KMS-11 (cell line): ENCODE measurements around the gene PRPSAP1.

Experiments used
- H2AFZ ChIP-seq: fragments of 200-600 bp; sonication (generic); 2 replicates; pipeline ENCODE4 v1.6.1; 2016; ENCODE audit warnings: antibody characterized with exemption, mixed run types, low read depth
- H3K27ac ChIP-seq: fragments of 200-600 bp; sonication (generic); 2 replicates; pipeline ENCODE4 v1.6.1; 2016; ENCODE audit warnings: mild to moderate bottlenecking, mixed run types
- H3K27me3 ChIP-seq: fragments of 200-600 bp; sonication (generic); 2 replicates; pipeline ENCODE4 v1.6.1; 2017; ENCODE audit warnings: mild to moderate bottlenecking, low read depth, mixed run types, moderate library complexity; ENCODE audit not compliant: insufficient read depth
- H3K36me3 ChIP-seq: fragments of 200-600 bp; sonication (generic); 2 replicates; pipeline ENCODE4 v1.6.1; 2017; ENCODE audit warnings: mild to moderate bottlenecking, mixed run types; ENCODE audit not compliant: insufficient read depth
- H3K4me1 ChIP-seq: fragments of 200-600 bp; sonication (generic); 2 replicates; pipeline ENCODE4 v1.6.1; 2016; ENCODE audit warnings: mild to moderate bottlenecking, low read depth, mixed run types; ENCODE audit not compliant: poor library complexity, severe bottlenecking
- H3K4me2 ChIP-seq: fragments of 200-600 bp; sonication (generic); 2 replicates; pipeline ENCODE4 v1.7.0; 2016; ENCODE audit warnings: mild to moderate bottlenecking, mixed run types
- H3K4me3 ChIP-seq: fragments of 200-600 bp; sonication (generic); IDR thresholded peaks from 2 replicates; pipeline ENCODE4 v1.6.1; 2017; ENCODE audit warnings: low read depth, low read length, mixed read lengths; ENCODE audit not compliant: insufficient read depth
- H3K79me2 ChIP-seq: fragments of 200-600 bp; sonication (generic); 2 replicates; pipeline ENCODE4 v1.6.1; 2016; ENCODE audit warnings: low read depth, mixed run types; ENCODE audit not compliant: insufficient read depth
- H3K9ac ChIP-seq: fragments of 200-600 bp; sonication (generic); 2 replicates; pipeline ENCODE4 v1.6.1; 2016; ENCODE audit warnings: mild to moderate bottlenecking, mixed run types
- H4K20me1 ChIP-seq: fragments of 200-600 bp; sonication (generic); 2 replicates; pipeline ENCODE4 v1.6.1; 2016; ENCODE audit warnings: mild to moderate bottlenecking, mixed run types; ENCODE audit not compliant: insufficient read depth
- TF ChIP-seq, protein P1 (sequence below): fragments of 200-600 bp; sonication (generic); conservative IDR thresholded peaks from 2 replicates; pipeline ENCODE4 v1.6.1; 2017; ENCODE audit warnings: low read depth, mild to moderate bottlenecking, antibody characterized with exemption, low read length, moderate library complexity, mixed read lengths

The PRPSAP1 gene

DNA sequence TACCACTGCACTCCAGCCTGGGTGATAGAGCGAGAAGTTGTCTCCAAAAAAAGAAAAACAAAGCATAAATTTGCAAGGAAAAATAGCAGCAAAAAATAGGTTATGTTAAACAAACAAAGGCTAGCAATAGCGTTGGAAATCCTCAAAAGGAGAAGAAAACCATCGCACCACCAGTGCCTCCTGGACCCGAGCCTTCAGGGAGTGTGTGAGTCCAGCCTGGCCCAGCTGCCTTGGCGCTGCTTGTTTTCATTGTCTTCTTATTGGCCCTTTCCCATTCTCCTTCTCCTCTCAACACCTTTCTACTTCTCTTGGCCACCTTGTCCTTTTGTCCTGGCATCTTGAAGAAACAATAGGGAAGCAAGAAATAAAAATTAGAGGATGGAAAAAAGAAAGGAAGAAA, 93.0 kb downstream of the PRPSAP1 start:
- Histone ChIP-seq H3K27ac (no peak overlapping the region), H3K79me2 (peaks cover 1% of the 10 kb centered on the region; the same call in 1 of the 2 replicates), H3K4me2 (no peak overlapping the region), H3K36me3 (no peaks in the 10 kb centered on the region), H2AFZ (no peak overlapping the region), H3K4me3 (no peak overlapping the region), H3K9ac (no peak overlapping the region), H4K20me1 (no peaks in the 10 kb centered on the region), H3K4me1 (peaks cover 38% of the 10 kb centered on the region), H3K27me3 (no peaks in the 10 kb centered on the region)
- TF ChIP-seq, protein P1, sequence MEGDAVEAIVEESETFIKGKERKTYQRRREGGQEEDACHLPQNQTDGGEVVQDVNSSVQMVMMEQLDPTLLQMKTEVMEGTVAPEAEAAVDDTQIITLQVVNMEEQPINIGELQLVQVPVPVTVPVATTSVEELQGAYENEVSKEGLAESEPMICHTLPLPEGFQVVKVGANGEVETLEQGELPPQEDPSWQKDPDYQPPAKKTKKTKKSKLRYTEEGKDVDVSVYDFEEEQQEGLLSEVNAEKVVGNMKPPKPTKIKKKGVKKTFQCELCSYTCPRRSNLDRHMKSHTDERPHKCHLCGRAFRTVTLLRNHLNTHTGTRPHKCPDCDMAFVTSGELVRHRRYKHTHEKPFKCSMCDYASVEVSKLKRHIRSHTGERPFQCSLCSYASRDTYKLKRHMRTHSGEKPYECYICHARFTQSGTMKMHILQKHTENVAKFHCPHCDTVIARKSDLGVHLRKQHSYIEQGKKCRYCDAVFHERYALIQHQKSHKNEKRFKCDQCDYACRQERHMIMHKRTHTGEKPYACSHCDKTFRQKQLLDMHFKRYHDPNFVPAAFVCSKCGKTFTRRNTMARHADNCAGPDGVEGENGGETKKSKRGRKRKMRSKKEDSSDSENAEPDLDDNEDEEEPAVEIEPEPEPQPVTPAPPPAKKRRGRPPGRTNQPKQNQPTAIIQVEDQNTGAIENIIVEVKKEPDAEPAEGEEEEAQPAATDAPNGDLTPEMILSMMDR, result no peak

DNA sequence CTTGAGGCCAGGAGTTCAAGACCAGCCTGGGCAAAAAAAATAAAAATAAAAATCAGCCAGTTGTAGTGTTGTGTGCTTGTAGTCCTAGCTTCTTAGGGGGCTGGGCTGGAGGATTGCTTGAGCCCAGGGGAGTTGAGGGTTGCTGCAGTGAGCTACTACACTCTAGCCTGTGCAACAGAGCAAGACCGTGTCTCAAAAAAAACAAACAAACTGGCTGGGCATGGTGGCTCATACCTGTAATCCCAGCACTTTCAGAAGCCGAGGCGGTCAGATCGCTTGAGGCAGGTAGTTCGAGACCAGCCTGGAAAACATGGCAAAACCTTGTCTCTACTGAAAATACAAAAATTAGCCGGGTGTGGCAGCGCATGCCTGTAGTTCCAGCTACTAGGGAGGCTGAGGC, 93.5 kb downstream of the PRPSAP1 start:
- Histone ChIP-seq H2AFZ (no peak overlapping the region), H3K4me1 (peaks cover 38% of the 10 kb centered on the region), H3K4me2 (no peak overlapping the region), H3K27ac (no peak overlapping the region), H3K79me2 (no peaks in the 10 kb centered on the region), H3K4me3 (no peak overlapping the region), H3K9ac (no peak overlapping the region), H3K27me3 (no peaks in the 10 kb centered on the region), H3K36me3 (no peaks in the 10 kb centered on the region), H4K20me1 (no peaks in the 10 kb centered on the region)
- TF ChIP-seq, protein P1, result no peak
